Fibroblast of the aortic adventitia (primary cell): ENCODE results near the gene ADIRF. TPM values are rescaled to one million over a fixed set of nuclear protein-coding genes. Genes with fewer than 3 reads are reported as not detected.

Experiments
- DNase-seq: peaks from one replicate; pipeline ENCODE4 v3.0.0-alpha.2; 2010; ENCODE audit warnings: low read depth
- H3K4me3 ChIP-seq: 2 replicates; pipeline ENCODE4 v1.5.1; 2011; ENCODE audit warnings: low read depth, mild to moderate bottlenecking, control low read depth, low read length, moderate library complexity
- CTCF ChIP-seq: IDR thresholded peaks from 2 replicates; pipeline ENCODE4 v1.5.1; 2011; ENCODE audit warnings: mild to moderate bottlenecking, low read length, control low read depth, inconsistent platforms; ENCODE audit not compliant: insufficient read depth
- total RNA-seq: library from RNA; depleted of rRNA; stranded (reverse); fragments of >200 nt; gene quantifications from 2 replicates; pipeline ENCODE4 v1.2.3, GENCODE V29; 2012; ENCODE audit warnings: low replicate concordance

ADIRF gene
- total RNA-seq, 1 donor, result 37.8 TPM

- TF ChIP-seq CTCF, result no peak
- no peak for DNase-seq
- H3K4me3 ChIP-seq, result no peak overlapping the region
Observed at GRCh38 chr10:86962136-86962980, 5.9 kb upstream of the ADIRF start.

DNA sequence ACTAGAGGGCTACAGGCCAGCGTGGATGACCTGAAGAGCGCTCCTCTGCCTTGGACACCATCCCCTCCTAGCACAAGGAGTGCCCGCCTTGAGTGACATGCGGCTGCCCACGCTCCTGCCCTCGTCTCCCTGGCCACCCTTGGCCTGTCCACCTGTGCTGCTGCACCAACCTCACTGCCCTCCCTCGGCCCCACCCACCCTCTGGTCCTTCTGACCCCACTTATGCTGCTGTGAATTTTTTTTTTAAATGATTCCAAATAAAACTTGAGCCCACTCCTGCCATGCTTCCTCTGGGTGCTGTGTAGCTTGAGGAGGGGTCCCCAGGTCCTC is 5.3 kb upstream of the ADIRF start:
- TF ChIP-seq CTCF, result no peak
- no peak for DNase-seq

GRCh38 chr10:86963341-86963919 is 4.9 kb upstream of the ADIRF start:
- TF ChIP-seq CTCF, result no peak

More for the DNA sequence above, 5.3 kb upstream of the ADIRF start:
- no peak overlapping the region for H3K4me3 ChIP-seq

GRCh38 chr10:86964061-86964846 is 4.0 kb upstream of the ADIRF start:
- DNase-seq, result no peak

More at GRCh38 chr10:86963341-86963919, 4.9 kb upstream of the ADIRF start:
- no peak for DNase-seq
- no peak overlapping the region for H3K4me3 ChIP-seq

GRCh38 chr10:86964847-86965190 is 3.5 kb upstream of the ADIRF start:
- H3K4me3 ChIP-seq, result no peak overlapping the region
- no peak for DNase-seq
- no peak for TF ChIP-seq CTCF

More at GRCh38 chr10:86964061-86964846, 4.0 kb upstream of the ADIRF start:
- H3K4me3 ChIP-seq, result no peak overlapping the region
- no peak for TF ChIP-seq CTCF

DNA sequence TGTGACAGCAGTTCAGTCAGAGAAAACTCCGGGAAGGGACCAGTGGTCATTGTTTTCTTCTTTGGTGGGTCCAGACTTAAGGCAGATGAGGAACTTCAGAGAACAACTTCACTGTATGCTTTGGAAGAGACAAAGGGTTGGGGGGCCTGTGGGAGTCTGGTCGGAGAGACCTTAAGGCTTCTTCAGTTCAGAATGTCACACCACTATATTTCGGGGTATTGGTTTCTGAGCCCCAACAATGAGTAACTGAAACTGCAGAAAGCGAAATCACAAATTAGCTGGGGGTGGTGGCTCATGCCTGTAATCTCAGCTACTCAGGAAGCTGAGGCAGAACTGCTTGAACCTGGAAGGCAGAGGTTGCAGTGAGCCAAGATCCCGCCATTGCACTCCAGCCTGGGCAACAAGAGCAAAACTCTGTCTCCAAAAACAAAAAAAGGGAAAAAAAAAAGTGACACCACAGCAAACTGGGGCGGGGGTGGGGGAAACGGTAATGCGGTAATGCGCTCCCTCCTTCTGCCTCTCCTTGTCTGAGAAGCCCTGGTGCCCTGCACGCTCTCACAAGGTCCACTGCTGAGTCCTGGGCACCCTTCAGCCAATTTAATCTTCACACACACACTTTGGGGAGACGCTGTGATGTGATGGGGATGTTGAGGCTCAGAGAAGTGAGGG is 2.2 kb upstream of the ADIRF start:
- no peak overlapping the region for H3K4me3 ChIP-seq
- no peak for DNase-seq
- TF ChIP-seq CTCF, result no peak
